ENCODE results near the gene SLC15A4.

SLC15A4 gene

GRCh38 chr12:128794661-128795529 lies 28.9 kb downstream of the SLC15A4 start:
- DNase-seq (ENCODE audit: low read depth in 2 of 2): no peak

- no peak for DNase-seq (ENCODE audit: low read depth in 2 of 2)
These were observed 30.1 kb downstream of the SLC15A4 start for GRCh38 chr12:128793701-128794100.

GRCh38 chr12:128792881-128793280 lies 30.9 kb downstream of the SLC15A4 start:
- no peak for DNase-seq (ENCODE audit: low read depth in 2 of 2)

GRCh38 chr12:128792398-128792797 lies 31.4 kb downstream of the SLC15A4 start:
- no peak for DNase-seq (ENCODE audit: low read depth in 2 of 2)

- DNase-seq (ENCODE audit: low read depth in 2 of 2): no peak
These were observed 32.1 kb downstream of the SLC15A4 start for GRCh38 chr12:128791395-128792322.

GRCh38 chr12:128790653-128791373 lies 32.9 kb downstream of the SLC15A4 start:
- DNase-seq (ENCODE audit: low read depth in 2 of 2): no peak

GRCh38 chr12:128790221-128790620 lies 33.5 kb downstream of the SLC15A4 start:
- DNase-seq (ENCODE audit: low read depth in 2 of 2): no peak

- no peak for DNase-seq (ENCODE audit: low read depth in 2 of 2)
These were observed 34.3 kb downstream of the SLC15A4 start for GRCh38 chr12:128789356-128789929.

DNA sequence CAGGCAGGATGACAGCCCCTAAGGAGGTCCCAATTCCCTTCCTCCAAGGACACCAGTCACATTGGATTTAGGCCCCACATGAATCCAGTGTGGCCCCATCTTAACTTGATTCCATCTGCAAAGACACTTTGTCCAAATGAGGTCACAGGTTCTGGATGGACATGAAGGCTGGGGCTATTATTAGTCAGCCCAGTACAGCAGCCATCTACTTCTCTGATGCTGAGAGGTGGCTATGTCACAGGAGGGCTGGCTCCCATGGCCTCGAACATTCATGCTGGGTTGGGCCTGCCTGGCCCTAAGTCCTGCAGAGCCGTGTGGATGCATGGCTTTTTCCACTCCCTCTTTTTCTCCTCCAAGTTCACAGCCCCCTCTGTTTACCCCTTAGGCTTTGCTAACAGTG lies 35.9 kb downstream of the SLC15A4 start:
- DNase-seq (ENCODE audit: low read depth in 2 of 2): no peak

- no peak for DNase-seq (ENCODE audit: low read depth in 2 of 2)
These were observed 36.9 kb downstream of the SLC15A4 start for GRCh38 chr12:128786741-128787391.

- no peak for DNase-seq (ENCODE audit: low read depth in 2 of 2)
These were observed 39.6 kb downstream of the SLC15A4 start for GRCh38 chr12:128784030-128784760.

- no peak for DNase-seq (ENCODE audit: low read depth in 2 of 2)
These were observed 40.6 kb downstream of the SLC15A4 start for GRCh38 chr12:128783129-128783574.

DNA sequence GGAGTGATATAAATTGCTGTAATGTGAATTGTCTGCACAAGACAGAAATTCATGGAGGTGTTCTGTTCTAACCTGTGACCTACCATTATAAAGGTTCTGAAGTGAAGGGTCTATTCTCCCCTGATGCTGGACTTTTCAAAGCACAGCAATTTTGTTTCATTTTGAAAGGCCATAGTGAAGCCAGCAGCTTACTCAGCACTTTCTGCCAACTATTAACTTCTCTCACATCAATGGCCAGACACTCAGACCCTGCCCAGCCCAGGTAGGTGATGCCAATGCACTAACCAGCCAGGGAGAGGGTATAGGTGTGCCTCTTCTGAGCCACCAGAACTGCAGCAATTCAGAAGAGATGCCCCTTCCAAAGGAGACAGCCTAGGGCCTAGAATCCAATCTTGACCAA lies 43.9 kb downstream of the SLC15A4 start:
- DNase-seq (ENCODE audit: low read depth in 2 of 2): no peak

- DNase-seq (ENCODE audit: low read depth in 2 of 2): no peak
These were observed 51.5 kb downstream of the SLC15A4 start for GRCh38 chr12:128772249-128772648.

GRCh38 chr12:128771681-128772080 lies 52.1 kb downstream of the SLC15A4 start:
- DNase-seq (ENCODE audit: low read depth in 2 of 2): no peak

DNA sequence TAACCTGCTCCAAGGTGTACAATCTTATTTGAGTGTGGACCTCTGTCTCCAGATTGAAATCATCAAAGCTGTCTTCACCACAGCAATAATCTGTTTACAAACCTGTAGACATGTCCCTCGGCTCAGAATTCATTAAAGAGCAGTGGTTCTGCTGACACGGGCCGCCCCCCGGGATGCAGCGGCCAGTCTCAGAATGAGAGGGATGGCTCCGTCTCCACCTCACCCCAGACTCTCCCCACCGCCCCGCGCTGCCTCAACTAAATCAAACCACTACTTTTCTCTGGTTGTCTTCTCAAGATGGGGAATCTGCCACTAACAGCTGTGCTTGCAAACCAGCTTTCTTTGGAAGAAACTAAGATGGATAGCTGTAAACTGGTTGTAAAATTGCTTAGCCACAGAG lies 56.2 kb downstream of the SLC15A4 start:
- no peak for DNase-seq (ENCODE audit: low read depth in 2 of 2)

- no peak for DNase-seq (ENCODE audit: low read depth in 2 of 2)
These were observed 56.8 kb downstream of the SLC15A4 start for GRCh38 chr12:128766738-128767501.

- no peak for DNase-seq (ENCODE audit: low read depth in 2 of 2)
These were observed 60.4 kb downstream of the SLC15A4 start for GRCh38 chr12:128763395-128763794.

- no peak for DNase-seq (ENCODE audit: low read depth in 2 of 2)
These were observed 62.4 kb downstream of the SLC15A4 start for GRCh38 chr12:128761379-128761790.

- no peak for DNase-seq (ENCODE audit: low read depth in 2 of 2)
These were observed 68.2 kb downstream of the SLC15A4 start for GRCh38 chr12:128755566-128755965.
